K562 (cell line): Measurements from ENCODE around the gene PROK1. TPM values are rescaled to one million over a fixed set of nuclear protein-coding genes. Genes with fewer than 3 reads are reported as not detected.
A peak's percentile ranks its signal among the peaks of the same experiment; 100 is the strongest.
"Not testable (repeated sequence)": the region's sequence is repeated elsewhere in the genome, so short reads cannot be mapped to it uniquely, and the experiment has no call there.

Experiments used
- ELF4 ChIP-seq: fragments of 450-650 bp; formaldehyde crosslinking; IDR thresholded peaks from 2 replicates; pipeline ENCODE4 v1.4.0; 2022; ENCODE audit warnings: missing genetic modification characterization
- EP300 ChIP-seq: IDR thresholded peaks from 2 replicates; pipeline ENCODE4 v1.6.1; 2012; ENCODE audit warnings: low read length, improper control_type of control experiment
- FOXK2 ChIP-seq, 2 experiments: fragments of 450-650 bp; IDR thresholded peaks in 1 of 2; conservative IDR thresholded peaks in 1 of 2; 2 replicates each; pipeline ENCODE4 v1.6.1; 2016; ENCODE audit warnings: low read depth in 2 of 2, mild to moderate bottlenecking in 1 of 2
- HDAC2 ChIP-seq: fragments of 450-650 bp; IDR thresholded peaks from 2 replicates; pipeline ENCODE4 v1.6.1; 2016; ENCODE audit warnings: mild to moderate bottlenecking
- POLR2AphosphoS5 ChIP-seq: IDR thresholded peaks from 2 replicates; pipeline ENCODE4 v1.6.1; 2011; ENCODE audit warnings: mild to moderate bottlenecking, low read depth, low read length, moderate library complexity; ENCODE audit not compliant: control insufficient read depth, insufficient read depth
- SOX6 ChIP-seq: fragments of 450-650 bp; IDR thresholded peaks from 2 replicates; pipeline ENCODE4 v1.6.1; 2014; ENCODE audit warnings: mild to moderate bottlenecking
- polyA plus RNA-seq, 8 experiments: library from polyadenylated mRNA; depleted of rRNA in 4 of 8; stranded (reverse) in 5 of 8; unstranded in 3 of 8; fragments of >200 nt; fragmentation: Nextera tagmentation in 2 of 8; fragmentation: Illumina TruSeq in 1 of 8; extraction: Ambion mirVana in 2 of 8; extraction: Trizol in 1 of 8; gene quantifications; 2 replicates each; pipeline versions ENCODE4 v1.2.1 to v1.2.3, GENCODE V29; 2011 to 2014; ENCODE audit warnings: inconsistent platforms in 1 of 8, missing spikeins in 1 of 8
- total RNA-seq, 7 experiments: library from RNA; depleted of rRNA in 6 of 7; stranded (reverse); fragments of >200 nt in 6 of 7; fragmentation: Illumina TruSeq in 2 of 7; extraction: Trizol in 2 of 7; gene quantifications; 2 replicates each; pipeline versions ENCODE4 v1.2.1 to v1.2.3, GENCODE V29; 2011 to 2021; ENCODE audit warnings: low replicate concordance in 1 of 7
- TF ChIP-seq, protein P1 (sequence below), 2 experiments: fragments of 450-650 bp in 1 of 2; sonication (generic) in 1 of 2; formaldehyde crosslinking in 1 of 2; IDR thresholded peaks; 2 replicates each; pipeline versions ENCODE4 v1.7.1 to v1.9.0; 2016 to 2022; ENCODE audit warnings: inconsistent platforms in 1 of 2, mild to moderate bottlenecking in 1 of 2, missing genetic modification reagents in 1 of 2
- TF ChIP-seq, protein P2 (sequence below), 3 experiments: fragments of 200-800 bp in 1 of 3; fragments of 250-450 bp in 1 of 3; fragments of 450-650 bp in 1 of 3; sonication (Bioruptor Pico) in 1 of 3; sonication (Bioruptor generic) in 1 of 3; formaldehyde crosslinking in 1 of 3; IDR thresholded peaks; 2 replicates each; pipeline versions ENCODE4 v1.6.1 to v1.8.0; 2016 to 2022; ENCODE audit warnings: mild to moderate bottlenecking in 2 of 3, missing genetic modification characterization in 2 of 3, missing compliant biosample characterization in 1 of 3, moderate library complexity in 1 of 3
- TF ChIP-seq, protein P3 (sequence below): sonication (generic); formaldehyde crosslinking; IDR thresholded peaks from 2 replicates; pipeline ENCODE4 v1.8.1; 2023; ENCODE audit warnings: mild to moderate bottlenecking, missing genetic modification reagents
- TF ChIP-seq, protein P4 (sequence below), 2 experiments: fragments of 450-650 bp; conservative IDR thresholded peaks; 2 replicates each; pipeline ENCODE4 v1.6.1; 2017; ENCODE audit warnings: mild to moderate bottlenecking in 2 of 2, moderate library complexity in 2 of 2

PROK1 gene
- total and polyA plus RNA-seq, 9 of the 15 experiments (the other 6 are each of a cell fraction or from before 2014, with no cell fraction given) = 0.15 TPM; not detected in 8

DNA sequence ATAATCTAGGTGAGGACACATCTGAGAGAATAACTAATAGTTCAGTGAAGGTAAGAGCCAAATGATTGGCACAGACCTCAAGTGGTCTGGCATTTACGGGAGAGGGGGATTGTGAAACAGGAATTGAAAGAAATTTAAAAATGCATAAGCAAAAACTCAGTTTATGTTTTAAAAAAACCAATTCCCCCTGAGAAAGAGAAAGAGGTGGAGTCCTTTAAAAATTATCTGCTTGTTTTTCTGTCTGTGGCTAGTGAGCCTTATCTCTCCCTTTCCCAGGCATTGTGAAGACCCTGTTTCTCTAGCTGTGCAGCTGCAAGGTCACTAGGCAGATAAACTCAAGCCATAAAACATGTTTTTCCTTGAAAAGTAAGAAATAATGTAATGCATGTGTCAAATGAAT lies 37.9 kb upstream of the PROK1 start (continued):
- TF ChIP-seq, protein P1, sequence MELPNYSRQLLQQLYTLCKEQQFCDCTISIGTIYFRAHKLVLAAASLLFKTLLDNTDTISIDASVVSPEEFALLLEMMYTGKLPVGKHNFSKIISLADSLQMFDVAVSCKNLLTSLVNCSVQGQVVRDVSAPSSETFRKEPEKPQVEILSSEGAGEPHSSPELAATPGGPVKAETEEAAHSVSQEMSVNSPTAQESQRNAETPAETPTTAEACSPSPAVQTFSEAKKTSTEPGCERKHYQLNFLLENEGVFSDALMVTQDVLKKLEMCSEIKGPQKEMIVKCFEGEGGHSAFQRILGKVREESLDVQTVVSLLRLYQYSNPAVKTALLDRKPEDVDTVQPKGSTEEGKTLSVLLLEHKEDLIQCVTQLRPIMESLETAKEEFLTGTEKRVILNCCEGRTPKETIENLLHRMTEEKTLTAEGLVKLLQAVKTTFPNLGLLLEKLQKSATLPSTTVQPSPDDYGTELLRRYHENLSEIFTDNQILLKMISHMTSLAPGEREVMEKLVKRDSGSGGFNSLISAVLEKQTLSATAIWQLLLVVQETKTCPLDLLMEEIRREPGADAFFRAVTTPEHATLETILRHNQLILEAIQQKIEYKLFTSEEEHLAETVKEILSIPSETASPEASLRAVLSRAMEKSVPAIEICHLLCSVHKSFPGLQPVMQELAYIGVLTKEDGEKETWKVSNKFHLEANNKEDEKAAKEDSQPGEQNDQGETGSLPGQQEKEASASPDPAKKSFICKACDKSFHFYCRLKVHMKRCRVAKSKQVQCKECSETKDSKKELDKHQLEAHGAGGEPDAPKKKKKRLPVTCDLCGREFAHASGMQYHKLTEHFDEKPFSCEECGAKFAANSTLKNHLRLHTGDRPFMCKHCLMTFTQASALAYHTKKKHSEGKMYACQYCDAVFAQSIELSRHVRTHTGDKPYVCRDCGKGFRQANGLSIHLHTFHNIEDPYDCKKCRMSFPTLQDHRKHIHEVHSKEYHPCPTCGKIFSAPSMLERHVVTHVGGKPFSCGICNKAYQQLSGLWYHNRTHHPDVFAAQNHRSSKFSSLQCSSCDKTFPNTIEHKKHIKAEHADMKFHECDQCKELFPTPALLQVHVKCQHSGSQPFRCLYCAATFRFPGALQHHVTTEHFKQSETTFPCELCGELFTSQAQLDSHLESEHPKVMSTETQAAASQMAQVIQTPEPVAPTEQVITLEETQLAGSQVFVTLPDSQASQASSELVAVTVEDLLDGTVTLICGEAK (IDR thresholded peaks at IDR 0.05) = 0 out of 2 replicates have a peak, but pooled peaks have one; percentile 26
- TF ChIP-seq, protein P1 (CRISPR knock-in tag; IDR thresholded peaks at IDR 0.05) = not testable (repeated sequence)
- TF ChIP-seq POLR2AphosphoS5 (peak; percentile 73), SOX6 (peak; percentile 87), HDAC2 (0 out of 2 replicates have a peak, but pooled peaks have one; percentile 47), FOXK2 (conservative IDR thresholded peaks at IDR 0.05 in 1 of 2, IDR thresholded peaks at IDR 0.05 in 1 of 2; ENCODE audit: low read depth in 2 of 2) (peak; percentile 29 to 53; a peak in 1 of 4 replicates), EP300 (peak; percentile 58; the same call in 1 of the 2 replicates), ELF4 (CRISPR knock-in tag) (0 out of 2 replicates have a peak, but pooled peaks have one; percentile 6)
- TF ChIP-seq, protein P2, sequence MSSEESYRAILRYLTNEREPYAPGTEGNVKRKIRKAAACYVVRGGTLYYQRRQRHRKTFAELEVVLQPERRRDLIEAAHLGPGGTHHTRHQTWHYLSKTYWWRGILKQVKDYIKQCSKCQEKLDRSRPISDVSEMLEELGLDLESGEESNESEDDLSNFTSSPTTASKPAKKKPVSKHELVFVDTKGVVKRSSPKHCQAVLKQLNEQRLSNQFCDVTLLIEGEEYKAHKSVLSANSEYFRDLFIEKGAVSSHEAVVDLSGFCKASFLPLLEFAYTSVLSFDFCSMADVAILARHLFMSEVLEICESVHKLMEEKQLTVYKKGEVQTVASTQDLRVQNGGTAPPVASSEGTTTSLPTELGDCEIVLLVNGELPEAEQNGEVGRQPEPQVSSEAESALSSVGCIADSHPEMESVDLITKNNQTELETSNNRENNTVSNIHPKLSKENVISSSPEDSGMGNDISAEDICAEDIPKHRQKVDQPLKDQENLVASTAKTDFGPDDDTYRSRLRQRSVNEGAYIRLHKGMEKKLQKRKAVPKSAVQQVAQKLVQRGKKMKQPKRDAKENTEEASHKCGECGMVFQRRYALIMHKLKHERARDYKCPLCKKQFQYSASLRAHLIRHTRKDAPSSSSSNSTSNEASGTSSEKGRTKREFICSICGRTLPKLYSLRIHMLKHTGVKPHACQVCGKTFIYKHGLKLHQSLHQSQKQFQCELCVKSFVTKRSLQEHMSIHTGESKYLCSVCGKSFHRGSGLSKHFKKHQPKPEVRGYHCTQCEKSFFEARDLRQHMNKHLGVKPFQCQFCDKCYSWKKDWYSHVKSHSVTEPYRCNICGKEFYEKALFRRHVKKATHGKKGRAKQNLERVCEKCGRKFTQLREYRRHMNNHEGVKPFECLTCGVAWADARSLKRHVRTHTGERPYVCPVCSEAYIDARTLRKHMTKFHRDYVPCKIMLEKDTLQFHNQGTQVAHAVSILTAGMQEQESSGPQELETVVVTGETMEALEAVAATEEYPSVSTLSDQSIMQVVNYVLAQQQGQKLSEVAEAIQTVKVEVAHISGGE (CRISPR knock-in tag; IDR thresholded peaks at IDR 0.05) = peak in 1 of 3 experiments; percentile 49; a peak in 1 of 6 replicates
- TF ChIP-seq, protein P3, sequence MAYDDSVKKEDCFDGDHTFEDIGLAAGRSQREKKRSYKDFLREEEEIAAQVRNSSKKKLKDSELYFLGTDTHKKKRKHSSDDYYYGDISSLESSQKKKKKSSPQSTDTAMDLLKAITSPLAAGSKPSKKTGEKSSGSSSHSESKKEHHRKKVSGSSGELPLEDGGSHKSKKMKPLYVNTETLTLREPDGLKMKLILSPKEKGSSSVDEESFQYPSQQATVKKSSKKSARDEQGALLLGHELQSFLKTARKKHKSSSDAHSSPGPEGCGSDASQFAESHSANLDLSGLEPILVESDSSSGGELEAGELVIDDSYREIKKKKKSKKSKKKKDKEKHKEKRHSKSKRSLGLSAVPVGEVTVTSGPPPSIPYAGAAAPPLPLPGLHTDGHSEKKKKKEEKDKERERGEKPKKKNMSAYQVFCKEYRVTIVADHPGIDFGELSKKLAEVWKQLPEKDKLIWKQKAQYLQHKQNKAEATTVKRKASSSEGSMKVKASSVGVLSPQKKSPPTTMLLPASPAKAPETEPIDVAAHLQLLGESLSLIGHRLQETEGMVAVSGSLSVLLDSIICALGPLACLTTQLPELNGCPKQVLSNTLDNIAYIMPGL (CRISPR knock-in tag) = 0 out of 2 replicates have a peak, but pooled peaks have one; percentile 18
- TF ChIP-seq, protein P4, sequence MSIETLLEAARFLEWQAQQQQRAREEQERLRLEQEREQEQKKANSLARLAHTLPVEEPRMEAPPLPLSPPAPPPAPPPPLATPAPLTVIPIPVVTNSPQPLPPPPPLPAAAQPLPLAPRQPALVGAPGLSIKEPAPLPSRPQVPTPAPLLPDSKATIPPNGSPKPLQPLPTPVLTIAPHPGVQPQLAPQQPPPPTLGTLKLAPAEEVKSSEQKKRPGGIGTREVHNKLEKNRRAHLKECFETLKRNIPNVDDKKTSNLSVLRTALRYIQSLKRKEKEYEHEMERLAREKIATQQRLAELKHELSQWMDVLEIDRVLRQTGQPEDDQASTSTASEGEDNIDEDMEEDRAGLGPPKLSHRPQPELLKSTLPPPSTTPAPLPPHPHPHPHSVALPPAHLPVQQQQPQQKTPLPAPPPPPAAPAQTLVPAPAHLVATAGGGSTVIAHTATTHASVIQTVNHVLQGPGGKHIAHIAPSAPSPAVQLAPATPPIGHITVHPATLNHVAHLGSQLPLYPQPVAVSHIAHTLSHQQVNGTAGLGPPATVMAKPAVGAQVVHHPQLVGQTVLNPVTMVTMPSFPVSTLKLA (conservative IDR thresholded peaks at IDR 0.05) = peak; percentile 18 to 45; a peak in 1 of 4 replicates
